HG03432 (cell line): ENCODE measurements around the gene LYSMD3.

ENCODE experiments used
- ATAC-seq: cut with Tn5 transposase; IDR thresholded peaks from one replicate; pipeline ENCODE4 v1.9.1; 2021; ENCODE audit warnings: mild to moderate bottlenecking, moderate library complexity; ENCODE audit not compliant: unreplicated experiment

LYSMD3 gene

DNA sequence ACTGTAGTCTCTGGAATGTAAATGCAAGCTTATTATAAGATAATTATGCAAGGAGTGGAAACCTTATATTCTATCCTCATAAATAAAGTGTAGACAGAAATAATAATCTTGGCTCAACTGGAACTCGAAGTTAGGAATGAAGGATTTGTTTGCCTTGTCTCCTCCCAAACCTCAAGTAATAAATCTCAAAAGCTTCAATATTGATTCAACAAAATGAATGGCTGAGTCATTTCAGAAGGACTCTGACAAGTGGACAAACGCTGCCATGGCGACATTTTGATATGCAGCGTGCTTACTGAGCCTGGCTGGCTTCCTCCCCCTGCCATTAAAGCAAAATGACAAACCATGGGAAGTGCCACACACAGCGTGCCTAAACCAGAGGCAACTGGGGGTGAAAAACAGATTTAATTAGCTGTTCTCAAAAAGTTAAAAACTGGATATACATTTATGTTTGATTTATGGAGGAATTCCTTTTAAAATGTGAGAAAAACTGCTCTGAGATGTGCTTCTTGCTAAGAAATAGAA lies 18.7 kb upstream of the LYSMD3 start:
- ATAC-seq: no peak

DNA sequence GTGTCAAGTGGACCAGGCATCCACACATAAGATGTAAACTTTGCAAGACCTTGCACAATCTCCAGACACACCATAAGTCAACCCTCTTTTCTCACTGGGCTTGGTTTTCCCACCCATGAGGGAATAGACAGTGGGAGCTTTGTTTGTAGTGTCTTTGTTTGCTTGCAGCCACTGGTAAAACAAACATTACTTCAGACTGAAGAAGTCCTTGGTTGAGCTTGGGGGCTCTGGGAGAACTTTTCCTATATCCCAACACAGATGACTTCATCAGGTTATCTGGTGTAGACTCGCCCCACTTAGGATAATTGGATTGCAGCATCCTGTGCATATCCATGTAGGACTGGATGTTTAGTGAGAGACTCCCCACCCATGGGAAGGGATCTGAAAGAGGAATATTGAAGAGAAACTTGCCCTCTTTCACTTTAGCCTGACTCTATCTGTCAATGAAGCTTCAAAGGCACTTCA lies 17.7 kb upstream of the LYSMD3 start:
- no peak for ATAC-seq

- no peak for ATAC-seq
Observed at GRCh38 chr5:90546216-90546837, 16.9 kb upstream of the LYSMD3 start.

GRCh38 chr5:90545511-90545910 lies 16.1 kb upstream of the LYSMD3 start:
- ATAC-seq: no peak

- ATAC-seq: no peak
Observed at GRCh38 chr5:90542827-90543519, 13.6 kb upstream of the LYSMD3 start.

GRCh38 chr5:90534922-90535321 lies 5.5 kb upstream of the LYSMD3 start:
- ATAC-seq: no peak

DNA sequence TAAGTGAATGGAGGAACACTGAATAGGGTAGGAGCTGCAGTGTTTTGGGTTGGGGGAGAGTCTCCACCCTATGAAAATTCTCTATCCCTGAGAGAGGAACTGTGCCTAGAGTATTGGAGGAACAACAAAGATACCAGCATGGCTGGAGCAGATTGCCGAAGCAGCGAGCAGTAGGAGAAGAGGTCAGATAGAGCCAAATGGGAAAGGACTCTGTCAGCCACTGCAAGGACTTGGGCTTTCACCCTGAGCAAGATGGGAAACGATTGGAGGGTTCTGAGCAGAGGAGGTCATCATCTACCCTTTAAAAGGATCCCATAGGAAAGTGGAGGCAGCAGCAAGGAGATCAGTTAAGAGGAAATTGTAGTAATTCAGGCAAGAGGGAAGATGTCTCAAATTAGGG lies 4.4 kb upstream of the LYSMD3 start:
- no peak for ATAC-seq

GRCh38 chr5:90530736-90531487 lies 1.5 kb upstream of the LYSMD3 start:
- no peak for ATAC-seq

- ATAC-seq: peak; percentile 52
Observed at GRCh38 chr5:90529939-90530677, 724 bp upstream of the LYSMD3 start.

- ATAC-seq: peak; percentile 0
Observed at GRCh38 chr5:90528601-90529193, 687 bp downstream of the LYSMD3 start.

DNA sequence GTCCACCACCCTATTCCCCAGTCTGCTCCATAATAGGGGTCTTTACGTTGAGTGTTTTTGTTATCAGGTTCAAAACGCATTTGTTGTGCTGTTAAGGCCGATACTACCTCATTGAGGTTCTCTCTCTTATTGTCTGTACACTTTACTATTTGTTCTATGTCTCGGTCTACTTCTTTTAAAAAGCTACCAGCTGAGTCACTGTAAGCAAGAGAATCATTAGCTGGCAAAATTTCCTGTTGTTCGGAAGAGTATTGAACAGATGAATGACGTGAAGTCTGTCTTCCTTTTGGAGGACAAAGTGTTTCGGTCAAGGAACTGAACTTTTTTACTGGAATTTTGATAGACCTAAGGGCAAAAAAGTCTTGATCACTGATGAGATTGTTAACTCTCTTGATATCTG lies 10.3 kb downstream of the LYSMD3 start:
- ATAC-seq: no peak

DNA sequence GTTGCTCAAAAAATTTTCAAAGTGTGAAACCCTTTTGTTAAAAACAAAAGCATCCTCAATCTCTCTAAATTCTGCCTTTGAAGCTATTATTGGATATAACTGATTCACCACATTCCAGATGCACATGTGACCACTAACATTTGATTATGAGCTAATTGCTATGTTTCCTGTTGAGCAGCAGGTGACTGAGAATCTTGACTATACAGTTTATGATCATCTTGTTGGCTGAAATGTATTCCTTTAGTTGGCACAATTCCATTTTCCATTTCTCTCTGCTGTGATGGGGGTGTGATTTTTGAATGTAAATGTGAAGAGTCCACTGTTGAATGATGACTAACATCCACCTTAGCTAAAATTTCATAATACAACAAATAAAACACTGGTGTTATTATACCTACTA lies 10.7 kb downstream of the LYSMD3 start:
- ATAC-seq: no peak

- no peak for ATAC-seq
Observed at GRCh38 chr5:90514520-90514919, 14.9 kb downstream of the LYSMD3 start.

- no peak for ATAC-seq
Observed at GRCh38 chr5:90510438-90510837, 18.9 kb downstream of the LYSMD3 start.

- no peak for ATAC-seq
Observed at GRCh38 chr5:90506221-90506620, 23.2 kb downstream of the LYSMD3 start.

GRCh38 chr5:90504743-90505142 lies 24.6 kb downstream of the LYSMD3 start:
- no peak for ATAC-seq

DNA sequence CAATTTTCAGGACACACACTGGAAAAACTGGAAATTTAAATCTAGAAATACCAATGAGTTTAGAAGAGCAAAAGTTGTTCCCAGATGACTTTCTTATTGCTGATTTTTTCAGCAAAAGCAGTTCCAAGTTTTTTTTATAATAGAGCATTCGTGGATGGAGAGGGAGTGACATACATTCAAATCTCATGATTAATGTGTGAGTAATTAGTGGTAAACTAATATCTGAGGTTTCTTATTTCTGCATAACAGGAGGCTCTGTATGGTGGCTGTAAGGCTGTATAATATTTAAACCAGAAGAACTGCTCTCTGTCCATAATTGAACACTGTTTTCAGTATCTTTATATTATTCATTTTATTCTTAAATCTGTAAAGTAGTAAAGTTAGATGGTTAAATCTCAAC lies 25.8 kb downstream of the LYSMD3 start:
- no peak for ATAC-seq

DNA sequence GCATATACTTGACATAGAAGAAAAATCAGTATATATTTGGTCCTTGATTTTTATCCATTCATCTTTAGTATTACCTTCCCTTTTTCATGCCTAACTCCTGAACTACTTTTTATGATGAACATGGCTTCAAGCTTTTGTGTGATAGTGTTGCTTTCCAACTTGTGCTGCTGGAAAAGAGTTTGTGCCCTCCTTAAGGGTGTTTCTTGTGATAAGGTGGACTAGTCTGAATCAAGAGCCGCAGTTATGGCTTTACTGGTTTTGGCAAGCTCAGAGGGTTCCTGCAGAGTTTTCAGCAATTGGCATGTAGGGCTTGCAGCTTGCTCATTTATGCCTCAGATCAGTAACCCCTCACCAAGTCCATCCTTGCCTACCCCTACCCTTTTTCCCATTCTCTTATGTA lies 34.2 kb downstream of the LYSMD3 start:
- no peak for ATAC-seq

DNA sequence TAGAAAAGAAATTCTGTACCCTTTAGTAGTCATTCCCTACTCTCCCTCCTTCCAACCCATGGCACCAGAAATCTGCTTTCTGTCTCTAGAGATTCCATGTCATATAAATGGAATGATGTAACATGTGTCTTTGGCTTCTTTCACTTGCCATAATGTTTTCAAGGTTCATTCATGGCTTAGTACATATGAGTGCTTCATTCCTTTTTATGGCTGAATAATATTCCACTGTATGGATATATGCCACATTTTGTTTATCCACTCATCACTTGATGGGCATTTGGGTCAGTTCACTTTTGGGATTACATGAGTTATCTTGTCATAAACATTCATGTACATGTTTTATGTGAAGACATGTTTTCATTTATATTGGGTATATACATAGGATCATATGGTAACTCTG lies 35.3 kb downstream of the LYSMD3 start:
- no peak for ATAC-seq

DNA sequence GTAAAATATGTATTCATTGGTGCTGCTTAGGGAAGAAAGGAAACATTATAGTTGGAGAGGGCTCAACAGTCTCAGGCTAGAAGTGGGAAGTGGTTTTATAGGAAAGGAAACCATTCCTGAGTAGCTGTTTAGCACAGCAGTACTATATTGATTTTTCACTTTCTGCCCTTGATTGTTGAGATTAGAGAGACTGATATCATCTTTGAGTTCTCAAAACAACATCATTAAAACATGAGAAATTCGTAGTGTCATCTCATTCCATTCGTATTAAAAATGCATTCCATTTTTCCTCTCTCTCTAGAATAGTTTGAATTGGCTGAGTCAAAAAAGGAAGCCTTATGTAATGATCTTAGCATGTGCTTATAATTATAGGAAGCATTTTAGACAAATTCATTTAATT lies 40.6 kb downstream of the LYSMD3 start:
- ATAC-seq: no peak

DNA sequence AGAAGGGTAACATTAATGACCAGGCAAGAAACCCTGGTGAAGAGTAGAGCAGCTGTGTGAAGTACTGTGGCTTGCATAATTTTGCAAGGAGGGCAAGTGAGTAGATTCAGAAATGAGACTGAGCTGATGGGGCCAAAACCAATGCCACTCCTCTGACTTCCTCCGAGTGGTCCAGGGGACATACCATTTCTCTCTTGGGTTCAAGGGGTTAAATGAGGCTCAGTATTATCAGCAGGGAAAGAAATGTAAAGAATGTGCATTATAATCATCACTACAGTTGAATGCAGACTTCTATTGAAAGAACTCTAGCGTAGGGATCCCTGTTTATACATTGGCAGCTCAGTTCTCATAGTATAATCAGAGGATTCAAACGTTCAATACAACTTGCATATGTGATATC lies 44.8 kb downstream of the LYSMD3 start:
- no peak for ATAC-seq
